Natural killer cell (primary cell): Measurements from ENCODE around the gene ADGRE3. TPM values are rescaled to one million over a fixed set of nuclear protein-coding genes. Genes with fewer than 3 reads are reported as not detected.

Source experiments
- ATAC-seq, 3 donors: fragments of 150-1000 bp in 2 of 3; fragments of 200-7000 bp in 1 of 3; cut with Tn5 transposase; 1 replicate in 1 of 3; 2 replicates in 2 of 3; pipeline ENCODE4 v1.10.0; 2021; ENCODE audit warnings: mild to moderate bottlenecking in 2 of 3, moderate library complexity in 2 of 3
- DNase-seq, 2 donors: peaks; one replicate each; pipeline versions ENCODE4 v3.0.0 to v3.0.0-alpha.2; 2013 to 2021; ENCODE audit warnings: mixed read lengths in 1 of 2
- H3K27ac ChIP-seq: one replicate; pipeline ENCODE4 v1.5.1; 2013; ENCODE audit warnings: mild to moderate bottlenecking, low read length
- H3K27me3 ChIP-seq: one replicate; pipeline ENCODE4 v1.6.1; 2013; ENCODE audit warnings: low read length; ENCODE audit not compliant: control insufficient read depth, insufficient read depth
- H3K36me3 ChIP-seq: one replicate; pipeline ENCODE4 v1.6.1; 2013; ENCODE audit warnings: low read length; ENCODE audit not compliant: control insufficient read depth, insufficient read depth
- H3K4me1 ChIP-seq: one replicate; pipeline ENCODE4 v1.6.1; 2013; ENCODE audit warnings: low read length; ENCODE audit not compliant: control insufficient read depth, insufficient read depth
- H3K4me3 ChIP-seq: one replicate; pipeline ENCODE4 v1.5.1; 2013; ENCODE audit warnings: low read length
- H3K9me3 ChIP-seq: one replicate; pipeline ENCODE4 v1.6.1; 2013; ENCODE audit warnings: low read length; ENCODE audit not compliant: control insufficient read depth, insufficient read depth
- H3K27ac Mint-ChIP-seq, 2 donors: one replicate each; pipeline ENCODE4 v1.8.0; 2022; ENCODE audit warnings: mild to moderate bottlenecking in 2 of 2, mixed read lengths in 2 of 2, moderate library complexity in 1 of 2
- H3K27me3 Mint-ChIP-seq, 2 donors: one replicate each; pipeline ENCODE4 v1.8.0; 2022; ENCODE audit warnings: low read depth in 2 of 2, mixed read lengths in 2 of 2
- H3K36me3 Mint-ChIP-seq: one replicate; pipeline ENCODE4 v1.8.0; 2022; ENCODE audit warnings: mixed read lengths
- H3K4me1 Mint-ChIP-seq, 2 donors: one replicate each; pipeline ENCODE4 v1.8.0; 2022; ENCODE audit warnings: mixed read lengths in 2 of 2
- H3K4me3 Mint-ChIP-seq: one replicate; pipeline ENCODE4 v1.8.0; 2022; ENCODE audit warnings: mild to moderate bottlenecking, moderate library complexity, mixed read lengths
- H3K9me3 Mint-ChIP-seq, 2 donors: one replicate each; pipeline ENCODE4 v1.8.0; 2022; ENCODE audit warnings: mixed read lengths in 2 of 2
- CTCF ChIP-seq: fragments of 200-600 bp; IDR thresholded peaks from one replicate; pipeline ENCODE4 v1.8.0; 2022; ENCODE audit warnings: antibody characterized with exemption
- WGBS: methylation state at CpG from one replicate; pipeline ENCODE4 v1.1.7; 2013; ENCODE audit warnings: missing lambda C conversion rate; ENCODE audit not compliant: insufficient coverage; 5-methylcytosine and 5-hydroxymethylcytosine counted together
- intact Hi-C: fragments of 100-400 bp; cut with micrococcal nuclease; formaldehyde crosslinking; loops from one replicate; pipeline ENCODE4 v1.14.2; 2022
- total RNA-seq, 4 donors: library from RNA; stranded (reverse); fragments of 120-200 nt in 1 of 4; gene quantifications; one replicate each; pipeline versions ENCODE4 v1.2.3 to v1.2.4, GENCODE V29; 2013 to 2022

ADGRE3 gene
- total RNA-seq, 3 donors from 2014 or later (not counting 1 experiment from before 2014, with no cell fraction given), result 0.59 to 9.1 (median 1.0) TPM

DNA sequence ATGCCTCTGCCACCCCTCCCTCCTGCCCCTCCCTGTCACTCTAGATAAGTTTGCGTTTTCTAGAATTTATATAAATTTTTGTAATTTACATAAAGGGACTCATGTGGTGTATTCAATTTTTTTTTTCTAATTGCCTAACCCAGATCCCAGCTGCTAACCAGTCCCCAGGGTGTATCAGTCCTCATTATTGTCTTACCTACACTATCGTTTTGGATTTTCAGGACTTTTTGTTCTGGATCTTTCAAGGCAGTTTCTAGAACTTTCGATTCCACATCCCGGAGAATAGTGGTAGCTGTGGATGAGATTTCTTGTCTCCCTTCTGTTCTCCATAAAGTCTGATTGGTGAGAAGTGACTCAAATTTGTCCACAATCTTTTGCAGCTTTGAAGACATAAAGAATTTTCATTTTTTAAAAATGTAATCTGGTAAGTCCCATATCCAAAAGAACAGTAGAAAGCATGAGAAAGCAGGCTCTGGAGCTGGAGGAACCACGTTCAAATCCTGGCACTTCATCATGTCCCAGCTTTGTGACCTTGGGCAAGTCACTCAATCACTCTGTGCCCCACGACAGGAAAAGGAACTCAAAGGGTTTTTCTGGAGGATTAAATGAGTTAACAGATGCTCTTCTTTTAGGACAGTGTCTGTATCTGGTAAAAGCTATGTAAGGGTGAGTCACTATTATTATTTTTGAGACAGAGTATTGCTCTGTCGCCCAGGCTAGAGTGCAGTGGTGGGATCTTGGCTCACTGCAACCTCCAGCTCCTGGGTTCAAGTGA lies 19.7 kb downstream of the ADGRE3 start:
- no peaks in the 10 kb centered on the region for H3K4me1 ChIP-seq
- no peak overlapping the region for H3K27ac Mint-ChIP-seq
- H3K36me3 ChIP-seq, result no peaks in the 10 kb centered on the region
- no peaks in the 10 kb centered on the region for H3K4me1 Mint-ChIP-seq
- TF ChIP-seq CTCF, result no peak
- no peak for DNase-seq
- no peaks in the 10 kb centered on the region for H3K36me3 Mint-ChIP-seq
- H3K4me3 Mint-ChIP-seq, result no peak overlapping the region
- H3K4me3 ChIP-seq, result no peak overlapping the region
- H3K27ac ChIP-seq, result no peak overlapping the region
- H3K27me3 Mint-ChIP-seq, result peaks cover 12 to 14% of the 10 kb centered on the region in 2 donors
- no peak for ATAC-seq
- intact Hi-C loops, result no loop called here
- 78% methylated on average over 6 of the region's 7 CpGs for WGBS
- no peaks in the 10 kb centered on the region for H3K9me3 Mint-ChIP-seq
- H3K9me3 ChIP-seq, result no peaks in the 10 kb centered on the region
- H3K27me3 ChIP-seq, result no peaks in the 10 kb centered on the region

DNA sequence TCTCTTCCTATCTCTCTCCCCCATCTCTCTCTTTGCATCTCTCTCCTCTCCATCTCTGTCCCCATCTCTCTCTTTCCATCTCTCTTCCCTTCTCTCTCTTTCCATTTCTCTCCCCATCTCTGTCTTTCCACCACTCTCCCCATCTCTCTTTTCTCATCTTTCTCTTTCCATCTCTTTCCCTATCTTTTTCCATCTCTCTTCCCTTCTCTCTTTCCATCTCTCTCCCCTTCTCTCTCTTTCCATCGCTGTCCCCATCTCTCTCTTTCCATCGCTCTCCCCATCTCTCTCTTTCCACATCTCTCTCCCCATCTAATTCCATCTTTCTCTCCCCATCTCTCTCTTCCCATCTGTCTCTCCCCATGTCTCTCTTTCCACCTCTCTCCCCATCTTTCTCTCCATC lies 24.5 kb downstream of the ADGRE3 start:
- Mint-ChIP-seq H3K27ac (no peak overlapping the region), H3K27me3 (peaks cover 11 to 14% of the 10 kb centered on the region in 2 donors), H3K4me3 (no peak overlapping the region), H3K36me3 (no peaks in the 10 kb centered on the region), H3K4me1 (no peaks in the 10 kb centered on the region), H3K9me3 (no peaks in the 10 kb centered on the region)
- Histone ChIP-seq H3K4me3 (no peak overlapping the region), H3K9me3 (no peaks in the 10 kb centered on the region), H3K27me3 (no peaks in the 10 kb centered on the region), H3K4me1 (no peaks in the 10 kb centered on the region), H3K36me3 (no peaks in the 10 kb centered on the region), H3K27ac (no peak overlapping the region)
- no peak for TF ChIP-seq CTCF
- no peak for ATAC-seq
- DNase-seq, result no peak
- intact Hi-C loops, result no loop called here
- WGBS, result 78% methylated on average over 2 of the region's 2 CpGs

GRCh38 chr19:14649020-14649419 lies 25.6 kb downstream of the ADGRE3 start:
- H3K4me1 Mint-ChIP-seq, result no peaks in the 10 kb centered on the region
- no peak overlapping the region for H3K27ac Mint-ChIP-seq
- no peaks in the 10 kb centered on the region for H3K4me1 ChIP-seq
- no peaks in the 10 kb centered on the region for H3K36me3 Mint-ChIP-seq
- 84% methylated on average over 4 of the region's 4 CpGs for WGBS
- H3K27me3 Mint-ChIP-seq, result peaks cover 11 to 14% of the 10 kb centered on the region in 2 donors
- no peaks in the 10 kb centered on the region for H3K9me3 Mint-ChIP-seq
- no peaks in the 10 kb centered on the region for H3K9me3 ChIP-seq
- TF ChIP-seq CTCF, result no peak
- DNase-seq (no peak), ATAC-seq (no peak)
- peaks cover 2% of the 10 kb centered on the region for H3K27me3 ChIP-seq
- no peak overlapping the region for H3K4me3 ChIP-seq
- no peak overlapping the region for H3K4me3 Mint-ChIP-seq
- no peaks in the 10 kb centered on the region for H3K36me3 ChIP-seq
- no peak overlapping the region for H3K27ac ChIP-seq
- intact Hi-C loops, result no loop called here

GRCh38 chr19:14648506-14648905 lies 26.1 kb downstream of the ADGRE3 start:
- Mint-ChIP-seq H3K27me3 (peaks cover 11 to 14% of the 10 kb centered on the region in 2 donors), H3K4me1 (no peaks in the 10 kb centered on the region), H3K36me3 (no peaks in the 10 kb centered on the region), H3K9me3 (no peaks in the 10 kb centered on the region), H3K27ac (no peak overlapping the region), H3K4me3 (no peak overlapping the region)
- no peak for TF ChIP-seq CTCF
- no peak overlapping the region for H3K27ac ChIP-seq
- H3K36me3 ChIP-seq, result no peaks in the 10 kb centered on the region
- intact Hi-C loops, result no loop called here
- 93% methylated on average over 2 of the region's 2 CpGs for WGBS
- H3K4me3 ChIP-seq, result no peak overlapping the region
- H3K27me3 ChIP-seq, result peaks cover 2% of the 10 kb centered on the region
- H3K9me3 ChIP-seq, result no peaks in the 10 kb centered on the region
- no peaks in the 10 kb centered on the region for H3K4me1 ChIP-seq
- DNase-seq, result no peak
- no peak for ATAC-seq
